HG03139 (cell line): Measurements from ENCODE around the gene OCSTAMP.

ENCODE experiments used
- ATAC-seq: cut with Tn5 transposase; IDR thresholded peaks from one replicate; pipeline ENCODE4 v1.9.1; 2021; ENCODE audit not compliant: unreplicated experiment

The OCSTAMP gene, protein sequence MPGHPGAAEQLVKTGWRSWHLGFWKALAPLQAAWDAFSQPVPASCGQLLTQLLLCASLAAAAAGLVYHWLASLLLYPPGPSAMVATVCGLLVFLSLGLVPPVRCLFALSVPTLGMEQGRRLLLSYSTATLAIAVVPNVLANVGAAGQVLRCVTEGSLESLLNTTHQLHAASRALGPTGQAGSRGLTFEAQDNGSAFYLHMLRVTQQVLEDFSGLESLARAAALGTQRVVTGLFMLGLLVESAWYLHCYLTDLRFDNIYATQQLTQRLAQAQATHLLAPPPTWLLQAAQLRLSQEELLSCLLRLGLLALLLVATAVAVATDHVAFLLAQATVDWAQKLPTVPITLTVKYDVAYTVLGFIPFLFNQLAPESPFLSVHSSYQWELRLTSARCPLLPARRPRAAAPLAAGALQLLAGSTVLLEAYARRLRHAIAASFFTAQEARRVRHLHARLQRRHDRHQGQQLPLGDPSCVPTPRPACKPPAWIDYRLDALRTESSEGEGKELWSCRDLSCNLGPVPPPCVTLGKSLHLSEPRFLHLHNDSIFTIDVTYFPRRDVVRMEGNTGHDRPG

DNA sequence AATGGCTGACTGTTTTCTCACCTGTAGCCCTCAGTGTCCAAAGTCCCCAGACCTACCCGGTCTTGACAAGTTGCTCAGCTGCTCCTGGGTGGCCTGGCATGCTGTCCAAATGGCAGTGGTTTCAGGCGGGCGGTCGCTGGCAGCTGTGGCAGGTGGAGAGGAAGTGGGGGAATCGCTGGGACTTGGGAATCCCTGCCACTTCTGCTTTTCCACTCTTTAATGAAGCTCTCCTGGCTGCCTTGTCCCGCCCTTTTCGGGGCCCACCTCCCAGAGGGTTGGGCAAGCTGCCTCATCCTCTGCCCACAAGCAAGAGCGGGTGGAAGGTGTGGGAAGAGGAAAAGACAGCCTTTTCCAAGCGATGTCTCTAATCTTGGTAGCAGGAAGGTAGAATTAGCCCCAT is at the start of gene OCSTAMP:
OCSTAMP (minus strand) TSS at position 194 of the 400 bp plus-strand sequence; CDS start at position 100, 94 bp downstream.
- no peak for ATAC-seq

DNA sequence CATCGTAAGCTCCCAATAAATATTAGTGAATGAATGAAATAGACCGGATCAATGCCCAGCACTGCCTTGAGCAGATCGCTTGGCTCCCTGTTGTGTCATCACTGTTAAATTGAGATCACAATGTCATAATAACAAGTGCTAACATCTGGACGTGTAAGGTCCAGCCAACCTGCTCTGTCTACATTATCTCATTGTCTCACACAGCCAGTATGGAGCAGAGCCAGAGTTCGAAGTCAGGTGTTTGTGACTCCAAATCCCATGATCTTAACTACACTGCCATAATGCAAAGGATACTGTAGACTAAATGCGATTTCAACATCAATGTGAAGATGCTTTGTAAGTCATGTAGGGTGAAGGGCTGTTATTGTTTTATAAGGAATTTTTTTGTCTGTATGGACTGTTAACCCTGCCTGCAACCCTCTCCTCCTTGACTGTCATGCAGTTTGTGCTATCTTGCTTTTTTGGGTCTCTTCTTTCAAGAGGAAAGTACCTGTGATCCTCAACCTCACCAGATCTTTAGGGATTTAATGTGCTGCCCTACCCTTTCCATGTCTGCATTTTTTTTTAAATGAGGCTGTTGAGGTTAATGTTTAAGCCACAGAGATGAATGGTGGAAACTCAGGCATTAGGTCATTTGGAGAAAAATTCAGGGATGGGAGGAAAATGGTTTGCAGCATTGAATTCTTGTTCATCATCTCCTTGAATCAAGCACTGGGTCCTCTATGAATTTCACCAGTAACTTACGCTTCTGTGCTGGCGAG is 49.0 kb upstream of the OCSTAMP start:
- no peak for ATAC-seq

DNA sequence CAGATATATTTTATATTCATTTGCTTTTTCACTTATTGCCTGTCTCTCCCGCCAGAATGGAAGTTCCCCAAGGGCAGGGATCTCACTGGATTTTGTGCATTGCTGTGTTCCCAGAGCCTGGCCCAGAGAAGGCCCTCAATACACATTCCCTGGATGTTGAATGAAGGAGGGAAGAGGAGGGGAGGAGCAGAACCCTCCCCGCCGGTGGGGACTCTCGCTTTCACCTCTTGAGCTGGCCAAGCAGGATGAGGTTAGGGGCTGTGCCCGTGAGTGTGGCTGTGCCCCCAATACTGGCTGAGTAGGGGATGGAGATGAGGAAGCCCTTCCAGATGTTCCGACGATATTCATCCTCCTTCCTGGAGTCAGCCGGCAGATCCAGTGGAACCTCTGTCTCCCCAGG is 45.5 kb upstream of the OCSTAMP start:
- ATAC-seq = no peak

DNA sequence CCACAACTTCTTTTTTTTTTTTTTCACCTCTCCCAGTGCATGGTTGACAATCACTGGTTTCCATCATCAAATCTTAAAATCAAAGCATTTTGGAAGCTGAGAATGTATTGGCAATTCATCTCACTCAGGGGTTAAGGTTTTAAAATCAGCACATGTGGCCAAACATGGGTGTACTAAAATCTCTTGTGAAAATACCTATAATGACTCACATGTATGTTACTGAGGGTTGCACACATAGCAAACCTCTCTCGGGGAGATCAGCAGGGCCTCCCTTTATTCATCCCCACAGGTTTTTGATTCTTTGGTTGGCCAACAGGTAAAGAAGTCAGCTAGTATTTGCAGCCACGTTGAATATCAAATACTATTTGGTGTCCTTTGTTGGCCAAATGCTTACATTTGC is 44.3 kb upstream of the OCSTAMP start:
- no peak for ATAC-seq

DNA sequence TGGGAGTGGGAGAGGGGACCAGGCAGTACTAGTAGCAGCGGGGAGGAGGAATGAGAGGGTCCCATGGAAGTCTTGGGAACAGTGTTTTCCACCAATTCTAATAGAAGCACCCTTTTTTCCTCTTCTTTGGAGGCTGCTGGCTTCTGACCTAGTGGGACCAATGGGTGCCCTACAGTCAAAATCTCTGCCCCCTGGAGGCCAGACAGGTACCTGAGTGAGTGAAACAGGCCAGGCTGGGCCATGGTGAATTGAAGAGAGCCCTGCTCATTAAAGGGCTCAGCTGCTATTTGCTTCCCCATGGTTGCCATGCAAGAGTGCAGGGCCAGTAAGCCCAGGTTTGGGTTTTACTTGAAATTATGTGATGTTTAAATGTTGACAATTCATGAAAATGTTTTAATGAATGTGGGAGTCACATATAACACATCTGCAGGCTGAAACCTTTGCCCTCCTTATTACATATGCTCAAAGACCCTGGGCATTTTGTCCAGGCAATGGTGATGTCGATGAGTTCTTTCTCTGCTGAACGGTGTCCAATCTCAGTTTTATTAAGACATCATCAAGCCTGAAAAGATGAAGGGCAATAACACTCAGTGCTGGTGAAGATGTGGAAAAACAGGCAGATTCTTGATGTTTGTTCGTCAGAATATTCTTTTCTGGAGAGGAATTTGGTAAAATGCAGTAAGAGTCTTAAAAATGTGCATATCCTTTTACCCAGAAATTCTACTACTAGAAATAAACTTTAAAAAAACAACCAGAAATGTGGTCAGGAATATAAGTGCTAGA is 42.3 kb upstream of the OCSTAMP start:
- ATAC-seq = no peak

DNA sequence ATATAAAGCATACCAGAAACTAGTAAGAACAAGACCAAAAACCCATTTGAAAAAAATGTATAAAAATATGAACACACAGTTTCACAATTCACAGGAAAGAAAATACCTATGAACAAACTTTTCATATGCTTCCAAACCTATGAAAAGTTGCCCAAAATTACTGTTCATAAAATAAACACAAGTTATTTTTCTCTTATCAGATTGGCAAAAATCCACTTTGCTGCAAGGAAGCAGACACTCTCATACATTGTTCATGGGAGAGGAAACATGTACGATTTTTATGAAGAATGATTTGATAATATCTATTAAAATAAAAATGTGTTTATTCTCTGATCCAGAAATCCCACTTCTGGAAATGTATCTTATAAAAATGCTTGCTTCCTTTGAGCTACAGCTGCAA is 40.0 kb upstream of the OCSTAMP start:
- no peak for ATAC-seq

DNA sequence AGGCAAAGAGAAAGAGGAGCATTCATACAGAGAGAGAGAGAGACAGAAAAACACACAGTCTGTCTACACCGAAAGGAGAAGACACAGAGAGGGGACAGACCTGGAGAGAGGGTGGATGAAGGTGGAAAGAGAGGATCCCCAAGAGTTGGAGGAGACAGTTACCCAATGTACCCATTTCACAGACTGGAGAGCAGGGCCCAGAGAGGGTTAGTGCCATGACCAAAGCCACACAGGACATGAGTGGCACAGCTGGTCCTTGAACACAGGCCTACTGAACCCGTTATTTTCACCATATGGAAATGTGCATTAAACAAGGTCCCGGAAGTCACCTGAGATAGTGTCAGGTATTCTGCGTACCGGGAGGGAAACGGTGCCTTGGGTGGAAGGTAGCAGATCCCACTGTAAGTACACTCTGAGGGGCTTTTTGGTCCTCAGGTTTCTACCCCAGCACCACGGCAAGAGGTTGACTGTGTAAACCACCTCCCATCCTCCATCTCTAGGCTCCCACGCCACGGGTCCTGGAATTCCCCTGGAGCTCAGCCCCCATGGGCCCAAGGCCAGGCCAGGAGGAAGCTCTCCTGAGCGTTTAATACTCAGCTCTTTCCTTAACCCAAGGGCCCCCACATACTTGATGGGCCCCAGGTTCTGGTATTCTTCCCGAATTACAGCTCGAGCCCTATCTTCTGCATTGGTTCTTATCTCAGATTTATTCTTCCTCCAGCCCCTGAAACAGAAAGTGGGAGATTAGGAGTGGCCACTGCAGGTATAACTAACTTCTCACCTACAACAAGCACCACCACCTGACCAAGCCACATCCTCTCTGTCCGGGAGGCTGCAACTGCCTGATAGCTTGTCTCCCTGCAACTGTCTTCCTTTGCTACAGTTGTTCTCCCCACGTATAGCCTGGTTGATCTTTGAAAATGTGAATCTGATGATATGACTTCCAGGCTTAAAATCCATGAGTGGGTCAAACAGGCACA is 38.4 kb upstream of the OCSTAMP start:
- no peak for ATAC-seq

DNA sequence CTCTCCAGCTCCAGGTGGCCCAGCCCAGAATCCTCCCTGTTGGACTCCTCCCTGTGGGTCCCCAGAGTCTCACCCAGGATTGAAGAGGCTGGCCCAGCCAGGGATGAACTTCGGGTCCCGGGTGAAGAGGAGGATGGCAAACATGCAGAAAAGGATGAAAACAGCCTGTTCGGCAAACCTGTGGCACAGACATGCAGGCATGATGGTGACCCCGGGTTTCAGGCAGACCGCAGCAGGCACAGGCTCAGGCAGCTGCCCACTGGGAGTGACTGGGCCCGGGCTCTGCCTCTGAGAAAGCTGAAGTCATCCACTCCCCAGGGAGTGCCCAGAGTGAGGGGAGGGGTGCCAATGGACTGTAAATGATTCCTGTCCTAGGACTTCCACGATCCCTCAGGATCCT is 37.5 kb upstream of the OCSTAMP start:
- no peak for ATAC-seq

DNA sequence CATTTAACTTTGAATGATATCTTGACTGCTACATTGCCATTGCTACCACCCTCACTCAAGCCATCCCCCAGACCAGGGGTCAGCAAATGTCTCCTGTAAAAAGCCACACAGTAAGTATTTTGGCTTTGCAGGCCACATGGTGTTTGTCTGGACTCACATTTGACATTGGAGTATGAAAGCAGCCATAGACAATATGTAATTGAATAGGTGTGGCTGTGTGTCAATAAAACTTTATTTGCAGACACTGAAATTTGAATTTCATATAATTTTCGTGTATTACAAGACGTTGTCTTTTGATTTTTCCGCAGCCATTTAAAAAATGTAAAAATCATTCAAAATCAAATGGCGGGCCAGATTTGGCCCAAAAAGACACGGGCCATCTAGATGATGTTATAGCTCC is 36.3 kb upstream of the OCSTAMP start:
- ATAC-seq = no peak

DNA sequence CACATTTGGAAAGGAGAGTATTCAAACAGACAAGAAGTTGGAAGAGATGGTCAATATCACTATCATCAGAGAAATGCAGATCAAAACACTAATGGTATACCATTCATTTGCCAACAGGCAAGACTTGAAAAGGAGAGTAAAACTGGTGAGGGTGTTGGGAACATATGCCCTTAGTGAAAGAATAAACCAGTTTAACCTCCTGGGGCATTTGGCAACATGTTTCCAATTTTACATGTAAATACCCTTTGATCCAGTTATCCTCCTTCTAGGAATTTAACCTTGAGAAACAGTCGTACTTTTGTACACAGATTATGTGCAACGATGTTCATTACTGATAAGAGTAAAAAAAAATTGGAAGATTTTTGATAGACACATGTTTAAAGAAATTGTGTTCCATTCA is 34.1 kb upstream of the OCSTAMP start:
- no peak for ATAC-seq

DNA sequence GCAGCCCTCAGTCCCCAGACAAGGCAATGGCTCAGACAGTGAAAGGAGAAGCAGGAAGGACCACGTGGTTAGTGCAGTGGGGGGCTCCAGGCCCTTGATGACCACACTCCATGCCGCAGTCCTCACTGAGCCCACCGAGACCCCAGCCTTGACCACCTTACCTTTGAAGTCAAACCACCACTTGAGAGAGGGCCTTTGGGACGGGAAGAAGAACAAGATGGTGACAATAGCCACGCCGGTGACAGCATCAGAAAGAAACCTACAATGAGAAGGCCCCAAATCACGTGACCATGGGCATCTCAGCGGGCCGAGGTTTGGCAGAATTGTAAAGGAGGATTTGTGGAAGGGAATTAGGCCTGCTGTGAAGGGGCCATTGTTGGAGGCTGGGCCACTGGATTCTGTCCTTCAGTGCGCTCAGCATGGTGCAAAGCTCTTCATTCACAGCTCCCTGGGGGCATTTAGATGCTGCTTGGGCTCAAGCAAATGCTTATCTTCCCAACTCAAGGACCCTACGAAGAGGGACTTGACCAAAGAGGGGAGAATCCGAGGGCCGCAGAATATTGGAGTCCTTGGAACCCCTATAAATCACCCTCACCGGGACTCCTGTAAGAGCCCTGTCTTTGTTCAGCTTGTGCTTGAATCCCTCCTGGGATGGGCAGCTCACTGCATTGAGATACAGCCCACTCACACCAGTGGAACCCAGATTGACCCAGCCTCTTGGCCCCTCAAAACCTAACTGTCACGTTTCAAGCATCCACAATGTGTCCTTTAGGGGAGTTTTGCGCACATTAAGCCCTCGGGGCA is 33.2 kb upstream of the OCSTAMP start:
- no peak for ATAC-seq

DNA sequence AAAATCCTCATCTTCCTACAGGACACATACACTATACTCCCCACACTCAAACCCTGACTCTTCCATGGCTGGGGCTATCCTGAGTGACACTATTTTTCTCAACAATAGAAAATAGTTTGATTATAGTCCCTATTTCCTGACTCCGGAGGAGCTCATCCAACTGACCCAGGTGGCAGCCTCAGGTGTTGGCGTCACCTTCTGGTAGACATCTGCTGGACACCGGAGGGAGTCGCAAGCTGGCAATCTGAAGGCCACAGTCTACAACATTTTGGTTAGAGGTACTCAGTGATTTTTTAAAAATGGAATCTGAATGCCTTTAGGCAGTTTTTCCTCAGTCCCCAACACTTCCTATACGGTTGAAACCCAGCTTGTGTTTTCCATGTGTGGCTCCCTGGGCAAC is 32.2 kb upstream of the OCSTAMP start:
- no peak for ATAC-seq

DNA sequence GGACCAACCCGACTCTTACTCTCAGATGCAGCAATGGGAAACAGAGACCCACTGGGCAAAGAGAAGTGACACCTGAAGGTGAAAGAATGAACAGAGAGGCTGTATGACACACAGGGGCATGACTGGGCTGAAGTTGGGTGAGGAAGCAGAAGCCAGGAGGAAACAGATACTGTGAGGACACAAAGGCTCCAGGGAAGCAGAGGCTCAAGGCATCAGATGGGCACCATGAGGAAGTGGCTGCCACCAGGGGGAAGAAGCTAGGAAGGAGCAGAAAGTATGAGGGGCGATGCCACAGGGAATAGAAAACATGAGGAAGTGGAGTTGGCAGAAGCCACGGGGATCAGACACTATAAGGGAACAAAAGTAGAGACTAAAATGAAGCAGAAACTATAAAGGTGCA is 30.9 kb upstream of the OCSTAMP start:
- no peak for ATAC-seq

DNA sequence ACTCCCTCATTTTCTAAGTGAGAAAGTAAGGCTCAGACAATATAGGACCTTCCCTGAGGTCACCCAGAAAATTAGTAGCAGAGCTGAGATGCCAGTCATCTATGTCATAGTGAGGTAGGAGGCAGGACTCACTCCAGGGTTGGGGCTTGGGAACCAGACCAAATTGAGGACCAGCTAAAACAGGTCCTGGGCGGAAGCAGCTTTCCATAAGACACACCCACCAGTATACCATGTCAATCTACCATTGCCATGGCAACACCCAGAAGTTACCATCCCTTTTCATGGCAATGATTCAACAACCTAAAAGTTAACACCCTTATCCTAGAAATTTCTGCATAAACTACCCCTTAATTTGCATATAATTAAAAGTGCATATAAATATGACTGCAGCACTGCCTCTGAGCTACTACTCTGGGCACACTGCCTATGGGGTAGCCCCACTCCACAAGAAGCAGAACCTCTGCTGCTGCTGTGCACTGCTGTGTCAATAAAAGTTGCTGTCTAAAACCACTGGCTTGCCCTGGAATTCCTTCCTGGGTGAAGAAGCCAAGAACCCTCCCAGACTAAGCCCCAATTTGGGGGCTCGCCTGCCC is 30.3 kb upstream of the OCSTAMP start:
- no peak for ATAC-seq

DNA sequence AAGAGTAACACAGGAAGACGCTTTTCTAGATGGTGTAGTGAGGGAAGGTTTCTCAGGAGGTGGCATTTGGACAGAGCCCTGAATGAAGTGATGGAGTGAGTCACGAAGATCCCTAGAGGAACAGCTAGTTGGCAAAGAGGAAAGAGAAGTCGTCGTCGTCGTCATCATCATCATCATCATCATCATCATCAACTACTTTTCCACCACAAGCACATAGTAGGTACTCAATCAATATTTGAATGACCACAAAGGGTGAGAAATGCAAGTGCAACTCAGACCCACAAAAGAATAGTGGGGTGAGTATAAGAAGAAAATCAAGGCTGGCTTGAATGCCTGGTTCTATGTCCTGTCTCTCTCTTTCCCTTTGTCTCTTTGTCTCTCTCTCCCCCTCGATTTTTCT is 28.3 kb upstream of the OCSTAMP start:
- no peak for ATAC-seq

DNA sequence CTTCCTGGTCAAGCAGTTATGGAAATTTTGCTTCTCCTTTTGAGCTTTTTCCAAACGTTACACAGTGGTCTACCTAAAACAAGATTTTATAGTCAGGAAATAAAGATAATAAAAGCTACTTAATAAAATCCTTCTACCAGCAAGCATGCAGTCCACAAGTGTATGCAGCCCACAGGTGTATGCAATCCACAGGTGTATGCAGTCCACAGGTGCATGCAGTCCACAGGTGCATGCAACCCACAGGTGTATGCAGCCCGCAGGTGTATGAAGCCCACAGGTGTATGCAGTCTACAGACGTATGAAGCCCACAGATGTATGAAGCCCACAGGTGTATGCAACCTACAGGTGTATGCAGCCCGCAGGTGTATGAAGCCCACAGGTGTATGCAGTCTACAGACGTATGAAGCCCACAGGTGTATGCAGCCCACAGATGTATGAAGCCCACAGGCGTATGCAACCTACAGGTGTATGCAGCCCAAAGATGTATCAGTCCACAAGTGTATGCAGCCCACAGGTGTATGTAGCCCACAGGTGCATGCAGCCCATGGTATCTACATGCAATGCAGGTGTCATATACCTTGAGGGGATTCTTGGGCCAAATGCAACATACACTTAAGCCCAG is 26.4 kb upstream of the OCSTAMP start:
- no peak for ATAC-seq

DNA sequence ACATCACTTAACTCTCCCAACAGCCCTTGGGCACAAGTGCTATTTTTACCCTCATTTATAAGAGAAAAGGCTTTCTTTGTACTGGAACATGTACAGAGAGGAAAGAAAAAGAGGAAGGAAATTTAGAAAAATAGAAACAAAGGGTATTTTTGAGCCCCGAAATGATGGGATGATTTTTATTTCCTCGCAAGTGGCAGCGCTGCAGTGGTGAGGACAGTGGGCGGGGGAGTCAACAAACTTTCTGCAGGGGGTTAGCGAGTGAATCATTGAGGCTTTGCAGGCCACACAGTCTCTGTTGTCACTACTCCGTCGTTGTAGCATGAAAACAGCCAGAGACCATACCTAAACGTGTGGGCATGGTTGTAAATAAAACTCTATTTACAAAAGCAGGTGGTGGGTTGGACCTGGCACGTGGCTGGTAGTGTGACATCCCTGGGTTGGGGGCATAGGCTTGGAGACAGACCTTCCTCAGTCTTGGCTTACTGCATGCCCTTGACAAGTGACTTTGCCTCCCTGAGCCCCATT is 25.5 kb upstream of the OCSTAMP start:
- ATAC-seq = no peak

DNA sequence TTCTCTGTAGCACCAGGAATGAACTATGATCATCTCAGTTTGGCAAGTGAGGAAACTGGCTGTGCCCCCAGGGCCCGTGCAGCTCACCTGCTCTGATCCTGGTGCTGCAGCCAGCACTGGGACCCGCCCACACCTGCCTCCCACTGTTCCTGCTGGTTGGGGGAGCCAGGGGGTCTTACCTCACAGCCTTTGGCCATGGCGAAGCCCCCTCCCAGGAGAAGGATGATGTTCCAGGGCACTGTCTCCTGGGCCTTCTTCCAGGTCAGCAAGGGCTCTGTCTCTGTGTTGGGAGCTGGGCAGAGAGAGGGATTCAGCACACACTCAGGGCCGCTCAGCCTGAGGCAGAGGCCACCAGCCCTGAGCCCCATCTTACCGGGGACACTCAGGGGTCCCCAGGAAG is 24.9 kb upstream of the OCSTAMP start:
- no peak for ATAC-seq
